ENCODE results near the gene DNMT1.

The DNMT1 gene

GRCh38 chr19:10139952-10140351, 54.8 kb downstream of the DNMT1 start:
- intact Hi-C loops (cut with DNase I; ENCODE audit: low total_unique reads) = no loop called here
- Histone ChIP-seq H3K4me1 (no peaks in the 10 kb centered on the region), H3K27me3 (no peaks in the 10 kb centered on the region), H3K27ac (no peak overlapping the region), H3K36me3 (peaks cover 67 to 100% (median 97%) of the 10 kb centered on the region in 3 donors), H3K9me3 (no peaks in the 10 kb centered on the region), H3K4me3 (no peak overlapping the region)
- no peak for DNase-seq
- TF ChIP-seq CTCF (IDR thresholded peaks at IDR 0.05) = no peak

- intact Hi-C loops (cut with DNase I; ENCODE audit: low total_unique reads) = no loop called here
Observed at GRCh38 chr19:10138879-10139795, 55.6 kb downstream of the DNMT1 start.

DNA sequence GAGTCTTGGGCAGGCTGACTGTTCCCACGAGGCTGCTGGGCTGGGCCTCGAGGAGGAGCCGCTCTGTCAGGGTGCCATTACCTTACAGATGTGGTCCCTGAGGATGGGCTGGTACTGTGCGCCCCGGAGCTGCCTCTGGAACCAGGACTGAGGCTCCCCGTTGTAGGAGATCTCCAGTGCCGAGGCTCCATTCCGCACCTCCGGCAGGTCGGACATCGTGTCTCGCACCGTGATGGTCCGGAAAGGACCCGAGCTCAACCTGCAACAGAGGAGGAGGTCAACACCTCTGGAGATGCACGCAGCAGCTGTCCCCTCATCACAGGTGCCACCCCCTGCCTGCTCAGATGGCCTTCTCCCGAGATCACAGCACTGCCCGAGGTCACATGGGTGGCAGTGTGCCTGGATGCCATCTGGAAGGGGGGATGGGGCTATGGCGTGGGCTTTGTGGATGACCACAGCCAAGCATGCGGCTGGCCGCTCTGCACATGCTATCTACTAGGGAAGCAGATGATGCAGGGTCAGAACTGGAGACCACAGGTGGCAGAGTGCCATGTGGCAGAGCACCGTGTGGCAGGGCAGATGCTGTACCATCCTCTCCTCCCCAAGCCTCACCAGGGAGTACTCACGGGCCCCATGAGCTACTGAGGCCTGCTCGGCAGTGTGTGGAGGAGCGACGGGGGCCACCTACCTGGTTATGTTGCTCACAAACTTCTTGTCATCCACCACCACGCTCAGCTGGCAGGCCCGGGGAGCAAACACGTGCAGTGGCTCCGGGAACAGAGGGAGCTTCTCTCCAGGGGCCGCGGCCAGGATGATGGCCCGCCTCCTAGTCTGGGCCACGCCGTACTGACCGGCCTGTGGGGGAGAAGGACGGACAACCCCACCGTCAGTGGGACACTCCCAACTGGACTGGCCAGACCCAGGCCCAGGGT, 56.7 kb downstream of the DNMT1 start:
- intact Hi-C loops (cut with DNase I; ENCODE audit: low total_unique reads) = no loop called here
- no peak for DNase-seq
- TF ChIP-seq CTCF (IDR thresholded peaks at IDR 0.05) = no peak
- H3K4me3 ChIP-seq = no peak overlapping the region
- H3K4me1 ChIP-seq = no peaks in the 10 kb centered on the region
- H3K27me3 ChIP-seq = no peaks in the 10 kb centered on the region
- peaks cover 69 to 100% (median 97%) of the 10 kb centered on the region in 3 donors for H3K36me3 ChIP-seq
- H3K9me3 ChIP-seq = no peaks in the 10 kb centered on the region
- H3K27ac ChIP-seq = no peak overlapping the region

More at GRCh38 chr19:10138879-10139795, 55.6 kb downstream of the DNMT1 start:
- no peaks in the 10 kb centered on the region for H3K9me3 ChIP-seq
- no peak for TF ChIP-seq CTCF (IDR thresholded peaks at IDR 0.05)
- no peak overlapping the region for H3K27ac ChIP-seq
- no peaks in the 10 kb centered on the region for H3K27me3 ChIP-seq
- peaks cover 68 to 100% (median 97%) of the 10 kb centered on the region in 3 donors for H3K36me3 ChIP-seq
- H3K4me1 ChIP-seq = no peaks in the 10 kb centered on the region
- no peak for DNase-seq
- H3K4me3 ChIP-seq = no peak overlapping the region

GRCh38 chr19:10136936-10137335, 57.8 kb downstream of the DNMT1 start:
- no peak overlapping the region for H3K4me3 ChIP-seq
- H3K27ac ChIP-seq = no peak overlapping the region
- TF ChIP-seq CTCF (IDR thresholded peaks at IDR 0.05) = no peak
- H3K4me1 ChIP-seq = no peaks in the 10 kb centered on the region
- intact Hi-C loops (cut with DNase I; ENCODE audit: low total_unique reads) = no loop called here
- H3K36me3 ChIP-seq = peaks cover 66 to 100% (median 92%) of the 10 kb centered on the region in 3 donors
- H3K9me3 ChIP-seq = no peaks in the 10 kb centered on the region
- no peak for DNase-seq
- no peaks in the 10 kb centered on the region for H3K27me3 ChIP-seq

DNA sequence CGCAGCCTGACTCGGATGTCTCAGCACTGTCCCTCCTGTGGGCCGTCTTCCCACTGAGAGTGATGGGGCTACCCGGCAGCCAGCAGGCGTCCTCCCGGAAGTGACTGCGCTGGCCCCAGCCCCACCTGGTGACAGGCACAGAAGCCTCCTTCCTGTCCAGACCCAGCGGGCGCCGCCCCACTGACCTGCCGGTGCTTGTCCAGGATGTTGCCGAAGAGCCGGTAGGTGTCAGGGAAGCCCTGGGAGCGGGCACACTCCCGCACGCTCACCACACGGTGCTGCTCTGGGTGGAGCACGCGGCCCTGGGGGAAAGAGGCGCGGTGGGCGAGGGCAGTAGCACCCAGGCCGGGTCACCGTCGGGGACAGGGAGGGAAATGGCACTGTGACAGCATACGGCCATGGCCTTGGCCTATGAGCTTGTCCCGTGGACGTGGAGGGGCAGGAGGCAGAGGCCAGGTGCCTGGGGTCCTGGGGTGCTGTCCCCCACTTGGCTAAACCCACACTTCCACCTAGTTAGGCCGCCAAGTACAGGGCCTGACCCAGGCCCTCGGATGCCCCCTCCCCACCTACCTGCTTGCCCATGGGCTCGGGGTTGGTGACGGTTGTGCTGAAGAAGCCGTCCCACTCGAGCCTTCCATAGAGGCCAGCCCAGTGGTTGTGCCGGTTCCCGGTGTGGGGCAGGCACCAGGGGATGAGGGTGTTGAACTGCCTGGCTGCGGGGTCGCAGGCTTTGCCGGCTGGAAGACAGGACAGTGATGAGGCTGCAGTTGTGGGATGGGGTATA, 59.0 kb downstream of the DNMT1 start:
- Histone ChIP-seq H3K27me3 (no peaks in the 10 kb centered on the region), H3K9me3 (no peaks in the 10 kb centered on the region), H3K4me1 (no peaks in the 10 kb centered on the region), H3K4me3 (no peak overlapping the region), H3K27ac (no peak overlapping the region), H3K36me3 (peaks cover 61 to 100% (median 80%) of the 10 kb centered on the region in 3 donors)
- intact Hi-C loops (cut with DNase I; ENCODE audit: low total_unique reads) = no loop called here
- TF ChIP-seq CTCF (IDR thresholded peaks at IDR 0.05) = no peak
- no peak for DNase-seq

Data from tibial artery (tissue), 4 donors.